ENCODE measurements around the gene DRICH1. TPM values are rescaled to one million over a fixed set of nuclear protein-coding genes. Genes with fewer than 3 reads are reported as not detected.
"Not testable (repeated sequence)": the region's sequence is repeated elsewhere in the genome, so short reads cannot be mapped to it uniquely, and the experiment has no call there.

The DRICH1 gene
- total RNA-seq, 1 donor from 2014 or later: not detected

- Mint-ChIP-seq H3K27me3 (ENCODE audit: unreplicated experiment) (peaks cover 4% of the 10 kb centered on the region), H3K4me1 (ENCODE audit: unreplicated experiment) (no peaks in the 10 kb centered on the region), H3K4me3 (ENCODE audit: unreplicated experiment) (no peak overlapping the region), H3K9me3 (ENCODE audit: unreplicated experiment) (no peaks in the 10 kb centered on the region), H3K36me3 (ENCODE audit: low read depth, unreplicated experiment) (no peaks in the 10 kb centered on the region), H3K27ac (ENCODE audit: unreplicated experiment) (no peak overlapping the region)
- TF ChIP-seq, protein P1, sequence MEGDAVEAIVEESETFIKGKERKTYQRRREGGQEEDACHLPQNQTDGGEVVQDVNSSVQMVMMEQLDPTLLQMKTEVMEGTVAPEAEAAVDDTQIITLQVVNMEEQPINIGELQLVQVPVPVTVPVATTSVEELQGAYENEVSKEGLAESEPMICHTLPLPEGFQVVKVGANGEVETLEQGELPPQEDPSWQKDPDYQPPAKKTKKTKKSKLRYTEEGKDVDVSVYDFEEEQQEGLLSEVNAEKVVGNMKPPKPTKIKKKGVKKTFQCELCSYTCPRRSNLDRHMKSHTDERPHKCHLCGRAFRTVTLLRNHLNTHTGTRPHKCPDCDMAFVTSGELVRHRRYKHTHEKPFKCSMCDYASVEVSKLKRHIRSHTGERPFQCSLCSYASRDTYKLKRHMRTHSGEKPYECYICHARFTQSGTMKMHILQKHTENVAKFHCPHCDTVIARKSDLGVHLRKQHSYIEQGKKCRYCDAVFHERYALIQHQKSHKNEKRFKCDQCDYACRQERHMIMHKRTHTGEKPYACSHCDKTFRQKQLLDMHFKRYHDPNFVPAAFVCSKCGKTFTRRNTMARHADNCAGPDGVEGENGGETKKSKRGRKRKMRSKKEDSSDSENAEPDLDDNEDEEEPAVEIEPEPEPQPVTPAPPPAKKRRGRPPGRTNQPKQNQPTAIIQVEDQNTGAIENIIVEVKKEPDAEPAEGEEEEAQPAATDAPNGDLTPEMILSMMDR (IDR thresholded peaks at IDR 0.05; ENCODE audit: unreplicated experiment): no peak
- DNase-seq (ENCODE audit: low spot score): no peak
Measured at GRCh38 chr22:23652286-23652685, 20.2 kb upstream of the DRICH1 start.

GRCh38 chr22:23651676-23652075, 19.6 kb upstream of the DRICH1 start:
- H3K27ac Mint-ChIP-seq (ENCODE audit: unreplicated experiment): no peak overlapping the region
- H3K4me1 Mint-ChIP-seq (ENCODE audit: unreplicated experiment): no peaks in the 10 kb centered on the region
- no peaks in the 10 kb centered on the region for H3K36me3 Mint-ChIP-seq (ENCODE audit: low read depth, unreplicated experiment)
- no peak for DNase-seq (ENCODE audit: low spot score)
- peaks cover 4% of the 10 kb centered on the region for H3K27me3 Mint-ChIP-seq (ENCODE audit: unreplicated experiment)
- H3K4me3 Mint-ChIP-seq (ENCODE audit: unreplicated experiment): no peak overlapping the region
- TF ChIP-seq, protein P1 (IDR thresholded peaks at IDR 0.05; ENCODE audit: unreplicated experiment): no peak
- no peaks in the 10 kb centered on the region for H3K9me3 Mint-ChIP-seq (ENCODE audit: unreplicated experiment)

GRCh38 chr22:23649071-23649501, 17.0 kb upstream of the DRICH1 start:
- TF ChIP-seq, protein P1 (IDR thresholded peaks at IDR 0.05; ENCODE audit: unreplicated experiment): no peak
- no peaks in the 10 kb centered on the region for H3K36me3 Mint-ChIP-seq (ENCODE audit: low read depth, unreplicated experiment)
- H3K4me3 Mint-ChIP-seq (ENCODE audit: unreplicated experiment): no peak overlapping the region
- no peak overlapping the region for H3K27ac Mint-ChIP-seq (ENCODE audit: unreplicated experiment)
- H3K27me3 Mint-ChIP-seq (ENCODE audit: unreplicated experiment): peaks cover 5% of the 10 kb centered on the region
- no peaks in the 10 kb centered on the region for H3K9me3 Mint-ChIP-seq (ENCODE audit: unreplicated experiment)
- no peak for DNase-seq (ENCODE audit: low spot score)
- H3K4me1 Mint-ChIP-seq (ENCODE audit: unreplicated experiment): no peaks in the 10 kb centered on the region

DNA sequence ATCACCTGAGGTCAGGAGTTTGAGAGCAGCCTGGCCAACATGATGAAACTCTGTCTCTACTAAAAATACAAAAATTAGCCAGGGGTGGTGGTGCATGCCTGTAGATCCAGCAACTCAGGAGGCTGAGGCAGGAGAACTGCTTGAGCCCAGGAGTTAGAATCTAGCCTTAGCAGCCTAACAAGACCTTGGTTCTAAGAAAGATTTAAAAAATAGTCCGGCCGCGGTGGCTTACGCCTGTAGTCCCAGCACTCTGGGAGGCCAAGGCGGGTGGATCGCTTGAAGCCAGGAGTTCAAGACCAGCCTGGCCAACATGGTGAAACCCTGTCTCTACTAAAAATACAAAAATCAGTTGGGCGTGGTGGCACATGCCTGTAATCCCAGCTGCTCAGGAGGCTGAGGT, 14.4 kb upstream of the DRICH1 start:
- not testable (repeated sequence) for H3K27ac Mint-ChIP-seq (ENCODE audit: unreplicated experiment); H3K27me3 Mint-ChIP-seq (ENCODE audit: unreplicated experiment); H3K4me3 Mint-ChIP-seq (ENCODE audit: unreplicated experiment); H3K36me3 Mint-ChIP-seq (ENCODE audit: low read depth, unreplicated experiment); DNase-seq (ENCODE audit: low spot score); H3K4me1 Mint-ChIP-seq (ENCODE audit: unreplicated experiment); H3K9me3 Mint-ChIP-seq (ENCODE audit: unreplicated experiment)

- H3K9me3 Mint-ChIP-seq (ENCODE audit: unreplicated experiment); H3K4me3 Mint-ChIP-seq (ENCODE audit: unreplicated experiment); DNase-seq (ENCODE audit: low spot score); H3K4me1 Mint-ChIP-seq (ENCODE audit: unreplicated experiment); H3K27ac Mint-ChIP-seq (ENCODE audit: unreplicated experiment): not testable (repeated sequence)
- Mint-ChIP-seq H3K27me3 (ENCODE audit: unreplicated experiment) (peaks cover 12% of the 10 kb centered on the region), H3K36me3 (ENCODE audit: low read depth, unreplicated experiment) (peaks cover 16% of the 10 kb centered on the region)
Measured at GRCh38 chr22:23640206-23640605, 8.1 kb upstream of the DRICH1 start.

DNA sequence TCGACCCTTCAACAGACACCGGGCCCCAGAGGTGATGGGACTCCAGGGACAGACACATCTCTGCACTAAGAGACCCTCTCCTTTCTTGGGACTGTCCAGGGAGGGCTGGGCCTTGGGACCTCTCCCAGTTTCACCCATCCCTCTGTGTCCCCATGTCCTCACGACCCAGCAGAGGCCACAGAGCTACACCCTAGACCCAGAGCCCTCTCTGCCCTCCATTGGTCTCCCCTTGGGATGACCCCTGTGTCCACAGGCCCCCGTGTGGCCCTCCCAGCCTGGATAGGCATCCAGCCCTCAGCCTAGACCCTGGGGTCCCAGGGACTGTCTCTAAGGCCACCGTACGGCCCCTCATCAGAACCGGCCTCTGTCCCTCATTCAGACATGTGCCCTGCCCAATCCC, 7.5 kb upstream of the DRICH1 start:
- no peak overlapping the region for H3K4me3 Mint-ChIP-seq (ENCODE audit: unreplicated experiment)
- H3K27me3 Mint-ChIP-seq (ENCODE audit: unreplicated experiment): peaks cover 11% of the 10 kb centered on the region
- H3K4me1 Mint-ChIP-seq (ENCODE audit: unreplicated experiment): no peaks in the 10 kb centered on the region
- DNase-seq (ENCODE audit: low spot score): no peak
- H3K27ac Mint-ChIP-seq (ENCODE audit: unreplicated experiment): no peak overlapping the region
- H3K36me3 Mint-ChIP-seq (ENCODE audit: low read depth, unreplicated experiment): peaks cover 16% of the 10 kb centered on the region
- H3K9me3 Mint-ChIP-seq (ENCODE audit: unreplicated experiment): no peaks in the 10 kb centered on the region
- TF ChIP-seq, protein P1 (IDR thresholded peaks at IDR 0.05; ENCODE audit: unreplicated experiment): no peak

All from endothelial cell (in vitro differentiated cells).